CD4-positive, alpha-beta T cell treated with Interleukin-10 for 1 hour (primary cell): ENCODE measurements around the gene CKS1B.
A peak's percentile ranks its signal among the peaks of the same experiment; 100 is the strongest.

ENCODE experiments used
- DNase-seq: peaks from one replicate; pipeline ENCODE4 v3.0.0-alpha.2; 2020

The CKS1B gene

DNA sequence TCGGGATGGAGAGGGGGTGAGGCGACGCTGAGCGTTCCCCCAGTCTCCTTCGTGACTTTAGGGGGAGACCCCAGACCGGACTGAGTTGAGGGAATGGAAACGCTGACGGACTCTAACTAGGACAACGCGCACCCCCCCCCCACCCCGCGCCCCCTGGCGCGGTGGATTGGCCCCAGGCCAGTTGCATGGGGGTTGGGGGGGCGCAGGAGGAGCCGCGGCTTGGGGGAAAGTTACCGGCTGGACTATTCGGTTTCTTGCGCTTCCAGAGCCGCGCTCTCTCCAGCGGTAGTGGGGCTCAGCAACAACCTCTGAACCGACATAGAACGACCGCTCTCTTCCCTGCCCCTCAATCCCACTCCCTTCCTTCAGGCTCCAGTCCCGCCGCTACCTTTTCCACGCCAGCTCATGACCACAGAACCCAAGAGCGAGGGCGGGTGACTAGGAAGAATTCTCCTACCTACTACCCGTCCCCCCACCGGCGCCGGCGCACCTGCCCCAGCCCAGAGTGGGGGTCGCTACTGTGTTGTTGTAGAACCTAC, 28.8 kb downstream of the CKS1B start:
- no peak for DNase-seq

DNA sequence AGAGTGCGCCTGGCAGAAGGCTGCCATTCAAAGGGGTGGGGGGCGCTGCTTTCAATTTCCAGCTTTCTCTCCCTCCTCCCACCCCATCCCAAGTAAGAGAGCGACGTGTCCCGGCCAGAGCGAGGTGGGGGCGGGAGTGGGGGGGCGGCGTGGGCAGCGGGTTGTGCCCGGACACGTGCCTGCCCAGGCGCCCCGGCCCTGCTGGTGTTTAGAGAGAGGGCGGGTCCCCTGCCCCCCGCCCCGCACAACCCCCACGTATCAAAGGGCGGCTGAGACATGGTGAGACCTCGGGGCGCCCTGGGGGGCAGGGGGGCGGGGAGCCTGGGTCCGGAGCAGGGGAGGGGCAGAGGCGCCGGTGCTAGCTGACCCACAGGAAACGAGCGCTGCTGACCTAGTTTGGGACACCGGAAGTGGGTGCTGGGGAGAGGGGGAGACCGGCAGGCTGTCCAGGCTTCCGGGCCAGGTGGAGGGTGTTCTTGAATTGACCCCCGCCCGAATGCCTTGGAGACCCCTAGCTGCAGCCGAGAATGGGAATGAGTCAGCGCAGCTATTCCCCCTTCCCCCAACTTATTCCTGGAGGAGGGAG, 29.4 kb downstream of the CKS1B start:
- no peak for DNase-seq

DNA sequence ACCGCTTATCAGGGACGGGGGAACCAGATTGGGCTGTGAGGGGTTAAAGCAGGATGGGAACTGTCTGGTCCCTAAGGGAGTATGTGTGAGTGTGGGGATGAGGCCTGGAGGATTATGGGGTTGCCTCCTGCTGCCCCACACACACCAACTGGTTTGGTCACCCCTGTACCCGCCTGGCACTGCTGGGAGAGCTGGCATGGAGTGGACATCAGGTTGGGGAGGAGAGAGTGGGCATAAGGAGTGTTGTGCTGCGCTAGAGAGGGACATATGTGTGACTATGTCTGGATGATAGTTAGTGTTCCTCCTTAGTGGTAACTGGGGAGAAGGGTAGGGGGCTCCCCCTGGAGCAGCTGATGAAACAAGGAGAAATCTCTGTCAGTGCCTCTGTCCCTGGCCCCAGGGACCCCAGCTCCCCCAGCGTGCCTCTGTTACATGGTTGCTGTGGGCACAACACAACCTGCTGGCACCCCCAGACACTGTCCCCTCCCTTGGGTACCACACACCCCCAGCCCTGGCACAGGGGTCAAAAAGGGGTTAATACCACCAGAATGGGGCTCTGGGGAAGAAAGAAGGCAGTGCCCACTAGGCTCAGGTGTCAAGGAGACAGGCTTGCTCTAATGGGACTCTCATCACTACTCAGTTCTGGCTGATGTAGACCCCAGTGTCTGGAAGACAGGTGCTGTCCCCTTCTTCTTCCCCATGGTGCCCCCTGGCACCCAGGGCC, 30.0 kb downstream of the CKS1B start:
- no peak for DNase-seq

DNA sequence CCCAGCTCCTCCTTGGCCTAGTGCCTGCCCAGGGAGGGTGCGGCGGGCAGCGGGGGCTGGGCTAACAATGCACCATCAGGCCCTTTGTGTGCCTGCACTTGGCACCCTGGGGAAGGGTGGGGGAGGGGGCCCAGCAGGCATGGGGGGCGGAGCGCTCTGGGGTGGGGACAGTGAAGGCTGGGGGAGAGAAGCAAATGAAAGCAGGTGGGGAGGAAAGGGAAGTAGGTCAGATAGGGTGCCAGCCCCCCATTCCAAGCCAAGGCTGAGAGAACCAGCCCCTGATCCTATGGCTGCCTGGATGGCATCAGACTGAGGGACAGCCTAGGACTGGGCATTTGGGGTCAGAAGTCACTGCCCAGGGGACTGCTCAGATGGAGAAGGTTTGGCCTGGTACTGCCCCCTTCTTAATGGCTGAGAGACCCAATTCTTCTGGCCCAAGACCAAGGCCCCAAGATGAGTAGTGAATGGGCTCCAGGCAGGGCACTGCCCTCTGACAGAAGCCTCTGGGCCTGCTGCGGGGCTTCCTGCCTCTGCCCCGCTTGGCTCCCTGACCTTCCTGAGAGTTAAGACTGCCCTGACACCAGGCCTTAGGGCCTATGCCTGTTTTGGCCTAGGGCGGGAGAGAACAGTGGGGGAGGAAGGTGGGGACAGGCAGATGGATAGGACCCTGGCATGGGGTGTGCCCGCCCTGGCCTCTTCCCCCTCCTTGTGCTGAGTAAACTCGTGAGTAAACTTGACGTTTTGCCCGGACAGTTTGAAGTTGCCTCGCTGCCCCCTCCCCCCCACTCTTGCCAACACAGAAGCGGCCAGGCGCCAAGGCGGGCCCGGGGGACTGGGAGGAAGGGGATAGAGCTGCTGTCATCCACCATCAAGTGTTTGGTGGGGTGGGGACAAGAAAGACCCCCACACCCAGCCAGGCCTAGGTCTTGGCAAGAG, 30.9 kb downstream of the CKS1B start:
- DNase-seq, result peak; percentile 57

DNA sequence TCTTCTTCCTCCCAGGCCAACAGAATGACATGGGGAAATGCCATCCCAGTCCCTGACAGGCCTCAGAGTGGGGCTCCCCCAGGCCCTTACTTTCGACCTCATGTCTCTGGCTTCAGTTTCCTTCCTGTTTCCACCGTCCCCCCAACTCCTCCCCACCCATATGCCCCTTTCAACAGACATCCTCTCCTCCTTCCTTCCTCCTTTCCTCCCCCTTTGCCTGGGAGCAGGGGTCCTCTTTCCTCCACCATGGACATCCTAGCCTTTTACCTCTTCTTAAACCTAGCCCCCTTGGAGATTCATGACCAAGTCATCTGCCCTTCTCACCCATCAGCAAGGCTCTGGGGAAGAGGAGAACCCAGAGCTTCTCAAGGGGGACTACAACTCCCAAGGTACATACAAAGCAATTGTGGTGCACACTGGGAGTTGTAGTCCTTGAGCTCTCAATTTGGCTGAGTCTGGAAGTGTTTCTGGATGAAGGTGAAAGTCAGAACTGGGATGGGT, 32.2 kb downstream of the CKS1B start:
- DNase-seq, result peak; percentile 67

DNA sequence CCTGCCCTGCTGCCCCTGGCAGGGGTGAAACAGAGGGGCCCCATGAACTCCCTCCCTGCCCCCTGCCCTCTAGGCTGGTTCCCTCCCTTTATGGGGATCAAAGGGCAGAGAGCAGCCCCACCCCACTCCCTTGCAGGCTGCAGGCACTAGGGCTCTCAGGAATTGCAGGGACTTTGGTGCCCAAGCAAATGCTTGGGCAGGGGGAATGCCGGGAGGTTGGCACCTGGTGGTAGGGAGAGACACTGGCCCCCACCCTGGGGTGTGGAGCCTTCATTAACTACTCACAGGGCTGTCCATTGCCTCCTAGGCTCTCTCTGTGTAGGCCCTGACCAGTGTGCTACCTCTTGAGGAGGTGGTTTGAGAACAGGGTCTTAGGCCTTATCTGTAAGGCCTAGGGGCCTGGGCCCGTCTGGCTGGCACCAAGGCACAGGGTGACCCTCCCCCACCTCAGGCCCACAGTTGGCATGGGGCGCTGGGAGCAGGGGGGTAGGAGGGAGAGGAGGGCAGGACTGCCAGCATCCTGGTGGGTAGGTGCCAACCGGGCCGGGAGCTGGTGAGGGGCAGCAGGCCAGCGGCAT, 32.9 kb downstream of the CKS1B start:
- DNase-seq, result no peak

DNA sequence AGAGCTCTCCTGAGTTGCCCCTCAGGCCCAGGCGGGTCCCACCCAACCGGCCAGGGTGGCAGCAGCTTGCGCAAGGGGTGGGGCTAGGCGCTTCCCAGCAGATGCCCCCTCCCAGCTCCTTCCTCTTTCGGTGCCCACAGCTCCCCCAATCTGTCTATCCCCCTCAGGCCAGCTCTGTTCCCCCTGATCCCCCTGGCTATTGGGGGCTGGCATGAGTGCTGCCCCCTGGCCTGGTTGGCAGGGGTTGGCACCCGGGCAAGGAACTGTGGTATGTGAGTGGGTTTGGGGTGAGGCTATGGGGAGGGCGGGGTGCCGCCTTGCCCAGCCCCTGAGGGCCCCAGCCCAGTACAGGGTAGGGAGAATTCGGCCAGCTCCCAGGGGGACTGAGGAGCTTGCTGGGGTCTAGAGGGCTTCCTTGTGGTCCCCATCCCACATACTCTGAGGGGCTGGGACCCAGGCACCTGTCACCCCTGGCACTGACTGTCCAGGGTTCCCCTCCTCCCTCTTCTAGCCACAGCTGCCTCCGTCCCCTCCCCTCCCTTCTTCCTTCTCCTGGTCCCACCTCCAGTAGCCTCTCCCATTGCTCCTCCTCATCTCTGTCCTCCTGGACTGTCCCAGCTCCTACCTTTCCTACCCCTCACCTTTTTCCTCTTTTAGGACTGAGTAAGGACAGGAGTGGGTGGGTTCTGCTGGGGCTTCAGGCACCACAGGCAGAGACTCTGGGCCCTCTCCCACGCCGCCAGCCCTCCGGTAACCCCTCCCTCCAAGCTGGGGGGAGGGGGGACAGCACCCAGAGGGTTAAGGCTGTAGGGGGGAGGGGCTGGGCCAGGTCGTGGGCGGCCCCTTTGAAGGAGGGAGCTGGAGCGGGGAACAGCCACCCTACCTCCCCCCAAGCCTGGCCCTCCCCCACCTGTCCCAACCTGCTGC, 33.8 kb downstream of the CKS1B start:
- DNase-seq, result peak; percentile 45

DNA sequence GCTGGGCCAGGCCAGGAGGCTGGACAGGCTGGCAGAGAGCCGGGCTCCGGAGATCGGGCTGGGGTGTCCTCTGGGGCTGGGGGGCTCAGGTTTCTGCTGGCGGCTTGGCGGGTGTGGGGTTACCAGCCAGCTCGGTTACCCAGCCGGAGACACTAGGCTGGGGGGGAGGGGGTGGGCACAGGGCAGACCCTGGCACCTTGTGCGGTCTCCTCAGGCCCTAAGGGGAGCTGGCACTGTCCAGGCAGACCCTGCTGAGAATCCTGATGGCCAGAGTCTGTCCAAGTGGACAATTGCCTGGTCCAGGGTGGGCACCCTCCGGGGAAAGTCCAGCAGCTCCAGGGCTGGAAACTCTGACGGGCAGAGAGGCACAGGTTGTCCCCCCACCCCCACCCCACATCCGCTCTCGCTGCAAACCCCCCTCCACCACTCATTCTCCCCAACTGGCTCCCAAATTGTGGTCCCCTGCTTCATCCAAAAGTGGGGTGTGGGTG, 34.8 kb downstream of the CKS1B start:
- no peak for DNase-seq

DNA sequence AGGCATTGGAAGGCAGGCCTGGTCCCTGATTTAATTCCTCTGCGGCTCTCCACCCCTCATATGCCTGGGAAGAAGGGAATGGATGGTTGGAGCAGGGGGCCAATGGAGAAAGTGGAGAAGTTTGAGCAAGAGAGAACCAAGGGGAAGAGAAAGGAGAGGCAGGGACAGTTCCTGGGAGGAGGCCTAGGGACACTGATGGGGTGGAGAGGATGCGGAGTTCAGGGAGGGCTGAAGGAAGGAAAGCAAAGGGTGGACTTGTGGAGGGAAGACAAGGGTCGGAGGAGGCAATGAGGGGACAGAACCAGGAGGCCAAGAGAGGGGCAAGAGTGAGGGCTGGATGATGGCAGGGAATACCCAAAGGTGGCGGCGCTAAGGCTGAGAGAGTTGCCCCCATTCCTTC, 35.3 kb downstream of the CKS1B start:
- no peak for DNase-seq

DNA sequence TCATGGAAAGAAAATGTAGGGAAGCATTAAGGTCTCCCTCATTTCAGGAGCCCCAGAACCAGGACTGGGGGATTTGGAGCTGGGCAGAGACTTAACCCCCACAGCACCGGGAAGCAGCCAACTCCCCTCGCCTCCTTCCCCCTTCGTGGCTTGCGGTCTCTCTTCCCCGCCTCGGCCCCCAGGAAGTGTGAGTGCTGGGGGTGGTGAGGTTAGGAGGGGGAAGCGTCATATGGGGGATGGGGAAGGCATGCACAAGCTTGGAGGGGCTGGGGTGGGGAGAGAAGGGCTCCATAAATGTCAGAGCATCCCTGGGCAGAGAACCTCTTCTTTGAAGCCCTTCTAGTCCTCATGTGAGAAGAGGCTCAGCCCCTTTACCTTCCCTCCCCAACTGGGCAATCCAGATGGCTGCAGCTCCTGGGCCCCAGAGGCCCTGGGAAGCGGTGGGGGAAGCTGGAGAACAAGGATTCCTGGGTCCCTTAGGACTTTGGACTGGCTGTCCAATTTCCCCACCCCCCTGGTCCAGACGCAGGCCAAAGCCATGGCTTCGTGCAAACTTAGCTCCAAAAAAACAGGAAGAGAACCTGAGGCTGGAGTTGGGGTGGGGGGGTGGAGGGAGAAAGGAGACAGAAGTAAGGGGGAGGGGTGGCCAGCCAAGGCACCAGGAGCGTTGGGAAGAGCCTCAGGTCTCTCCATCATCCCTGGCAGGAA, 35.9 kb downstream of the CKS1B start:
- no peak for DNase-seq

DNA sequence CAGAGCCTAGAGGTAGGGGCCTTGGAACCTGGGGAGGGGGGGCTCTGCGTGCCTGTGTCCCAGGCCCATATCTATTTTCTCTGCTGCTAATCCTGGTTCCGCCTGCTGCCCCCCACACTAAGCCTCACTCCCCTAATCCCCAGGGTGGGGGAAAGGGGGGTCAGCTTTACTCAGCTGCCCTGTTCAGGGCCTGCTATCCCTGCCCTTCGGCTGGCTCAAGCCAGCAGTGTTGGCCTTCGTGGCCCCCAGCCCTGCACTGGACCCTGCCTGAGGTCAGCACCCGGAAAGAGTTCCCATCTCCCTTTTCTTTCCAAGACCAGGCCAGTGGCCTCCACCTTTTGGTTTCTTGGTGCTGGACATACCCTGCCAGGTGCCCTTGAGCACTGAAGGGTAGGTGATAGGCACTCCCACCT, 36.5 kb downstream of the CKS1B start:
- DNase-seq, result no peak

DNA sequence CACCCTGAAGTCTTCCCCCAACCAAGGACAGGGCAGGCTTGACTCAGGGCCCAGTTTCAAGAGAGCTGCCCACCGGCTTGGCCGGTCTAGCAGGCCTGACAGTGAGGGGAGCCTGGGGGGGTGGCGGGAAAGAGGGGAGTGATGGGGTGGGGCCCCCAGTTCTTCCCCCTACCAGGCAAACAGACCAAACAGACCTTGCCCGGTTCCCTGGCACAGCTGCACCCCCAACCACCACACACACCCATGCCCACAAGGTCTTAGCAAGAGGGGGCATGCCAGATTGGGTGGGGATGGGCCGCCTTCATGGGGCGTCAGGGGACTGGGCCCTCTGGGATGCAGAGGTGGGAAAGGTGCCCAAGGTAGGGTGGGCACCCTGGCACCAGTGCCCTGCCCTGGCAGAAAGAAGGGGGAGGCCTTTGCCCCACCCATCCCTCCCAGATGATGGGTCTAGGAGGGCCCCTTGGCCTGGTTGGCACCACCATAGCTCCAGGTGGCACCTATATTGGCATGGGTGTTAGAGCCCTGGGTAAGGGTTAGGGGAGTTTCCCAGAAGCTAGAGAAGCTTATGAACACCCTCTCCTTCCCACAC, 37.0 kb downstream of the CKS1B start:
- DNase-seq, result no peak

DNA sequence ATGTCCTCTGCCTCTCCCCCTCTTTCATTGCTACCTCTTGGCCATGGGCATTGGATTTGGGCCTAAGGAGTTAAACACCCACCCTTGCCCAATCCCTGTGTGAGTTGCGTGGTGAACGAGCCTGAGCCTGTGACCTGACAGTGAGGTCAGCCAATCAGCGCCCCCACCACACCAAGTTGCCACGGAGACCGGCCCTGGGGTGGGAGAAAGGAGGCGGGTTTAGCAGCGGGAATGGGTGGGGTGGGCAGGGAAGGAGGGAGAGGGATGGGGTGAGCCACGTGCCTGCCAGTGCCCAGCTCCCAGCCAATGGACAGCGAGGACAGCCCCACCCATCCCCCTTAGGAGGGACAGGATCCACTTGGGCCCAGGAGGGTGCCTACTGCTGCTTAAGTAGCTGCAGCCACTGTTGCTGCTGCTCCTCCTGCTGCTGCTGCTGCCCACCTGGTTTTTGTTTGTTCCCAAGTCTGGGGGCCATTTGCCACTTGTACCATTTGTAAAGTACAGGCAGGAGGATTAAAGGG, 37.6 kb downstream of the CKS1B start:
- peak; percentile 44 for DNase-seq

DNA sequence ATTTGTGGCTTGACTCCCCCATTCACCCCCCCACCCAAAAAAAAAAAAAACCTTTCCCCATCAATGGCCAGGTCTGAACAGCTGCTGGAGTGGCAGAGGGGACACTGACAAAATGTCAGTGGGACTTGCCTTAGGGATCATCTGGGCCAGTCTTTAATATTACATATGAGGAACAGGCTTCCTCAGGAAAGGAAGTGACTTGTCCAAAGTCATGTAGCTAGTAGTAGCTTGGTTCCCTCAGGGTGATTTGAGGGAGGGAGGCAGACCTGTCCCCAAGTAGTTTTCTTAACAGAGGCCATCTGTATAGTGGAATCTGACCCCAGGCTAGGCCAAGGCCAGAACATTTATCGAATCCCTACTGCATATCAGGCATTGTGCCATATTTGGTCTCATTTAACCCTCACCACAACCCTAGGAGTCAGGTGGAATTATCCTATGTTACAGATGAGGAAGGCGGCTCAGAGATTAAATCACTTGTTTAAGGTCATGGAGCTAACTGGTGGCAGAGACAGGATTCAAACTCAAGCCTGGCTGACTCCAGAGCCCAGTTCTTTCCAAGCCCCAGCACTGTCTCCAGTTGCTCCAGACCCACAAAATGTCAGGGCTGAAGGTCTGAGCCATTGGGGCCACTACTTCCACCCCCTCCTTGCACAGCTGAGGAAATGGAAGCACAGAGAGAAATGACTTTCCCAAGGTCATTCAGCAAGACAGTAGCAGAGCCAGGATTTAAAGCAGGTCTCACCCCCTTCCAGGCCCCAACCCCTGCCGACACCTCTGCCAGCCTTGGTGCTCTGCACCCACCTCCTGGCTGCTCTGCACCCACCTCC, 38.5 kb downstream of the CKS1B start:
- DNase-seq, result no peak

DNA sequence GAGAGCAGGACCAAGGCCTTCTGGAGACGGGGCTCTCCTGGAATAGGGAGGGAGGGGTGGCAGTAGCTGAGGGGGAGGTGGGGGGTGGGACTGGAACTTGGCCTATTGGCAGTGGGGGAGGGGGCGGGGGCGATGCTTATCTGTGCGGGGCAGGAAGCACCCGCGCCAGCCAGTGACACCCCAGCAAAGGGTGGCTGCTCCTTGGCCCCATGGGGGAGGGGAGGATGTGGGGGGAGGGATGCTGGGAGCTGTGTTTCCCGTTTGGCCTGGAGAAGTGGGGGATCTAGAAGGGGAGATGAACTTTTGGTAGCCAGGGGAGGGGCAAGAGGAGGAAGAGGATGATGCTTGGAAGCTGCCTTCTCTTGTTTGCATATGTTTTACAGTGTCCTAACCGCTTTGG, 39.2 kb downstream of the CKS1B start:
- peak; percentile 51 for DNase-seq

DNA sequence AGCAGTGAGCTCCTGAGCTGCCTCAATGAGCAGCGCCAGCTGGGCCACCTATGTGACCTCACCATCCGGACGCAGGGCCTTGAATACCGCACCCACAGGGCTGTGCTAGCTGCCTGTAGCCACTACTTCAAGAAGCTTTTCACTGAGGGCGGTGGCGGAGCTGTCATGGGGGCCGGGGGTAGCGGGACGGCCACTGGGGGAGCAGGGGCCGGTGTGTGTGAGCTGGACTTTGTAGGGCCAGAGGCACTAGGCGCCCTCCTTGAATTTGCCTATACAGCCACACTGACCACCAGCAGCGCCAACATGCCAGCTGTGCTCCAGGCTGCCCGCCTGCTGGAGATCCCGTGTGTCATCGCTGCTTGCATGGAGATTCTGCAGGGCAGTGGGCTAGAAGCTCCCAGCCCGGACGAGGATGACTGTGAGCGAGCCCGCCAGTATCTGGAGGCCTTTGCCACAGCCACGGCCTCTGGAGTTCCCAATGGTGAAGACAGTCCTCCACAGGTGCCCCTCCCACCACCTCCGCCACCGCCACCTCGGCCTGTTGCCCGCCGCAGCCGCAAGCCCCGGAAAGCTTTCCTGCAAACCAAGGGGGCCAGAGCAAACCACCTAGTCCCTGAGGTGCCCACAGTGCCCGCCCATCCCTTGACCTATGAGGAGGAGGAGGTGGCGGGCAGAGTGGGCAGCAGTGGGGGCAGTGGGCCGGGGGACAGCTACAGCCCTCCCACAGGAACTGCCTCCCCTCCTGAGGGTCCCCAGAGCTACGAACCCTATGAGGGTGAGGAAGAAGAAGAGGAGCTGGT, 40.4 kb downstream of the CKS1B start:
- DNase-seq, result no peak

DNA sequence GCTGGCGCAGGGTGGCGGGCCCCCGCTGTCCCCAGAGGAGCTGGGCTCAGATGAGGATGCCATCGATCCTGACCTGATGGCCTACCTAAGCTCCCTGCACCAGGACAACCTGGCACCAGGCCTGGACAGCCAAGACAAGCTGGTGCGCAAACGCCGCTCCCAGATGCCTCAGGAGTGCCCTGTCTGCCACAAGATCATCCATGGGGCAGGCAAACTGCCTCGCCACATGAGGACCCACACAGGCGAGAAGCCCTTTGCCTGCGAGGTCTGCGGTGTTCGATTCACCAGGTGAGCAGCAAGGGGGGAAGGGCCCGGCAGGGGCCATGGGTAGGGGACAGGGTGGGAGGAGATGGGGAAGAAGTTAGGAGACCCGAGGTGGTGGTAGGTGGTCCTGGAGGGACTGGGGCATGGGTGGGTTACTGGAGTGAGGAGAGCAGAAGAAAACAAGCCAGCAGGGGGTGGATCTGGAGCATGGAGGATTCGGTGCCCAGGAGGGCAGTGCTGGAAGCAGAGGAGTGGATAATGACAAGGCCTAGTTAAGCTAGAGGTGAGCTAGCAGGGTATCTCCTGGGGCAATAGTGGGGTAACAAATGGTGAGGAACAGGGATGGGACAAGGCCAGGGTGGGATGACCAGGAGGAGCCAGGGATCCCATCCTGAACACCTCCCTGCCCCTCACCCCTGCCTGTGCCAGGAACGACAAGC, 41.2 kb downstream of the CKS1B start:
- DNase-seq, result no peak
